Dermis microvascular lymphatic vessel endothelial cell (primary cell): ENCODE results near the gene CNN3. TPM values are rescaled to one million over a fixed set of nuclear protein-coding genes. Genes with fewer than 3 reads are reported as not detected.

Source experiments
- DNase-seq, 2 donors: peaks; one replicate each; pipeline versions ENCODE4 v3.0.0 to v3.0.0-alpha.2; 2010; ENCODE audit warnings: low read depth in 2 of 2
- total RNA-seq: library from RNA; depleted of rRNA; stranded (reverse); fragments of >200 nt; gene quantifications from 2 replicates; pipeline ENCODE4 v1.2.1, GENCODE V29; 2014

Gene CNN3
- total RNA-seq = 498 and 570 TPM in 2 replicates

- DNase-seq = peak; percentile 74 to 96
Observed at GRCh38 chr1:94926915-94927404, at the start of gene CNN3. Gene CNN3 (minus strand): TSS chr1:94927110. CDS start chr1:94926894, 216 bp downstream.

GRCh38 chr1:94974824-94975223, 47.9 kb upstream of the CNN3 start:
- DNase-seq = no peak

GRCh38 chr1:94974241-94974640, 47.3 kb upstream of the CNN3 start:
- DNase-seq = no peak

GRCh38 chr1:94973309-94973922, 46.5 kb upstream of the CNN3 start:
- DNase-seq = no peak

- DNase-seq = peak in 1 of 2 donors; percentile 51
Observed at GRCh38 chr1:94971491-94971924, 44.6 kb upstream of the CNN3 start.

DNA sequence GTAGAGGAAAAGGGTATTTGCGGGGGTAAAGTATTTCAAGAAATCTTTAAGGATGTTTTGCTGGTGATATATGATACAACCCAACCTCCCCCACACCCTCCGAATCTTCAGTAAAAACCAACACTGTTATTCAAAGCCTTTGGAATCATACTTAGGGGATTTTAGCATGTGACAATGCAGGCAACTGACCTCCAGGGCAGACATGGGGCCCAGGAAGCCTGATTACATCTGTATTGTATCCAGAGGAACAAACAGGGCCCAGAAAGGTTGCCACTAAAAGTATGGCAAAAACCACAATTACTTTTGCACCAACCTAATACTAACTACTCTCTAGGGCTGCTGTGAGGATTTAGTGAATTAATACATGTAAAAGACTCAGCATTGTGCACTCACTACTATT, 43.9 kb upstream of the CNN3 start:
- DNase-seq = no peak

GRCh38 chr1:94969137-94969536, 42.2 kb upstream of the CNN3 start:
- DNase-seq = no peak

DNA sequence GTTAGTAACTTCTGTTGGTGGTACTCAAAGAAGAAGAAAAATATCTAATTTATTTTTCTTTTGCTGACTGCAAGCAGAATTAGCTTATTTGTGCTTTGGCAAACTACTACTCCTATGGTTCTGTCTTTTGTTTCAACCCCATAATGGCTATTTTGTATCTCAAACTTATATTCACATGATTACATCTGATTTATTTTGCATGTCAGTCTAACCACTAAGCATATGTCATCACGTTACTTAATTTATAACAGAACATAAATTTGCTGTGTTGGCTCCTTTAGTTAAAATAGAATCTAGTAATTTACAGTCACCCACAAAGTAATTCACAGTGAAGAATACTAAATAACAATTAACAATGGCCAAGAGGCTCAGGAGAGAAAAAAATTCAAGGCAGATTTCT, 39.1 kb upstream of the CNN3 start:
- no peak for DNase-seq

GRCh38 chr1:94963864-94964263, 37.0 kb upstream of the CNN3 start:
- no peak for DNase-seq

- peak; percentile 65 to 85 for DNase-seq
Observed at GRCh38 chr1:94962409-94963265, 35.7 kb upstream of the CNN3 start.

- DNase-seq = no peak
Observed at GRCh38 chr1:94961988-94962387, 35.1 kb upstream of the CNN3 start.

DNA sequence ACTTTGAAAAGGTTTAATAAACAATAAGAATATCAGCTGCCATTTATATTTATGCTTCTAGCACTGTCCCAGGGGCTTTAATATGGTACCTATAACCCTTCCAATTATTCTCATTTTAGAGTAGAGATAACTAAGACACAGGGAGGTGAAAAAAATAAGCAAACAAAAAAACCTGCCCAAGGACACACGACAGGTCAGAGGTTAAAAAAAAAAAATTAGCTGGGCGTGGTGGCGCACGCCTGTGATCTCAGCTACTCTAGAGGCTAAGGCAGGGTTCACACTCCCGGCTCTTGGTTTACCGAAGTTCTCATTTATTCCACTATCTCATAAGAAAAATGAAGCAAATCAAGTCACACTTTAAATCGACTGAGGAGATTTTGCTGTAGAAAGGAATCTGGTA, 34.7 kb upstream of the CNN3 start:
- no peak for DNase-seq

- no peak for DNase-seq
Observed at GRCh38 chr1:94958081-94958480, 31.2 kb upstream of the CNN3 start.

DNA sequence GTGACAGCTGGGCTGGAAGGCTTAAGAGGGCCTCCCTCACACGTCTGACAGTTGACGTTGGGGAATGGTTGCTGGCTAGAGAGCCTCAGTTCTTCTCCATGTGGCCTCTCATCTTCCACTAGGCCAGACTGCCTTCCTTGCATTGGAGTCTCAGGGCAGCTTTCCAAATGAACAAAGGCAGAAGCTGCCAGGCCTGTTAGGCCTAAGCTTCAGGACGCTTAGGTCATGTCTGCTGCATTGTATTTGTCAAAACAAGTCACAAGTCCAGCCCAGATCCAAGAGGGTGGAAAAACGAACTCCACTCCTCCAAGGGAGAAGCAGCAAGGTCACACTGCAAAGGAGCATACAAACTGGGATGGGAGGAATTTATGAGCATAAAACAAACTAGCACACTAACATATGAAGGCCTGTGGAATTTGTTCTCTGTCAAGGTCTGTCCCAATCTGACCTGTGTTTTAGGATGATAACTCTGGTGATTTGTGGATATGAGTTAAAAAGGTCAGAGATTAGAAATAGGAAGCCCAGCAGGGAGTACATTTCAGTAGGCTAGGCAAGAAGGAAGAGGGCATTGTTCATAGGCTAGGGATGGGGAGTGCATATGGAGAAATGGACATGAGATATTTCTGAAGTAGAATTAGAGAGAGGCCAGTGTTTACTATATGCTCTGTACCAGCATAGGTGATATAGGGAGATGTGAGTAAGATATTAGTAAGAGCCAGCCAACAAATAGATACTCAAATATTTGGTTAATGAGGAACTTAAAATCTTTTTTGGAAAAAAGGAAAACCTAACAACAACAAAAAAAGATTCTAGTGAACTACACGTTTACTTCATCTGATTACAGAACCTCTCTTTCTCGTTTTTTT, 29.1 kb upstream of the CNN3 start:
- DNase-seq = peak in 1 of 2 donors; percentile 29

DNA sequence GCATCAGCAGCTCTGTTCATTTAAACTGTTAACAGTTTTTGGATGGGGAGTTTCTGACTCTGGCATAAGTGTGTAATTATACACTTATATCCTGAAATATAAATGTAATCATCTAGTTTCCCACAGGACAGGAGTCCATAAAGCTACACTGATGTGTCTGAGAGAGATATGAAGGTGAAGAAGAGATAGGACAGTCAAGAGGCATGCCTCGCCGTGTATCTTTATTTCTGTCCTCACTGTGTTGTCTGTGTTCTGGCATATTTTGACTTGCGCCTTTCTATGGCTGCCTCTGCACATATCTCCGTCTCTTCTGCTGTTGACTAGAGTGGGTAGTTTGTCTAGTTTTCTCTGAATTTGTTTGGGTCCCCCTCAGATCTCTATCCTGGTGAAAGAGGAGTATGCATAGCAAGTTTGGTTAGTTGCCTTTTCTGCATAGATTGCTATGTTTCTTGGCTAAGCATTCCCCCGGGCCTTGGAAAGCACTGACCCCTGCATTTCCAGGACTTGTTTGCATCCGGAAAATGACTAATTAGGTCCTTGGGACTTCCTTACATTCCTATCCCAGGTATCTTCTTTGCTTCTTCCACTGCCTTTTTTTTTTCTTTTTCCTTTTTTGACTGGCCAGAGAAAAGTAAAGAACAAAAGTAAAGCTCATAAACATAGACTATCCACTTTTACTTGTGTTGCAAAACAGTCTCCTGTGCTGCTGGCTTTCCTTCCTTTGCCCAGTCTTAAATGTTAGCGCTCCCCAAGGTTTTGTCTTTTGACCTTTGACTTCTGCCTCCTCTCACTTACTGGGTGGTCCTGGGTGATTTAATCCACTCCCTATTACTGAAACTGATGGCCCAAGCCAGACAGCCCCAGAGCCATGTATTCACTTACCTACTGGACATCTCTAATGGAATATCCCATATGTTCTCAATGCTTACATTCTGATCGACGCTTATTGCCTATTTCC, 27.6 kb upstream of the CNN3 start:
- DNase-seq = peak in 1 of 2 donors; percentile 57

GRCh38 chr1:94953746-94954145, 26.8 kb upstream of the CNN3 start:
- DNase-seq = no peak

GRCh38 chr1:94953107-94953506, 26.2 kb upstream of the CNN3 start:
- no peak for DNase-seq

DNA sequence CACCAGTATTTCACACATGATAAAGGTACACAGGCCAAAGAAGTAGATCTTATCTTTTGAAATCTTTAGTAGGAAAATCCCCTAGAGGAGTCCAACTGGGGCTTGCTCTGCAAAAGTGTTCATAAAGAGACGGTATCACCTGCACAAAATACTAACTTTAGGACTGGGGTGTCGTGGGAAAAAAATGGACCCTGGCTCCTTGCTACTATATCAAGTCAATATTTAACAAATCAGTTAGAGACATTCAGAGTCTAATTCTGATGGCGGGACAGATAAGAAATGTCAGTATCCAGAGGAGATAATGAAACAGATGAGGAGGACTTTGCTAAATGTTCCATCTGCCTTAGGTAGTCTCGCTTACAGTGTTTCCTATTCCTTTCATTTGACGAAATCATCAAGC, 25.6 kb upstream of the CNN3 start:
- no peak for DNase-seq

- no peak for DNase-seq
Observed at GRCh38 chr1:94951509-94952208, 24.7 kb upstream of the CNN3 start.

DNA sequence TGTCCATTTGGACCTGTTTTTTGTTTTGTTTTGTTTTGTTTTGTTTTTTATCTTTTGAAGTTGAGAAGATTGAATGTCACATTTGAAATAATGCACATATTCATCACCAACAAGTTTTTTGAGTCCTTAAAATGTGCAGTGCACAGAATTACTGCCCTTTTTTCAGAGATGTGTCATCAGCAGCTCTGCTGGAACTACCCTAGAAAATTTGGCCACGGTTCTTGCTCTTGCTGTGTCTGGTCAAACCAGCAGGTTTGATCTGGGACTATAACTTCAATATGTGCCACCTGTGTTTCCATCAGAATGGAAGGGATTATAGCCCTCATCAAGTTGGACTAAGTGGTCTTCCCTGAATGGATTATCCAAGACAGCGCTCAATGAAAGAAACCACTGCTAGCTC, 24.1 kb upstream of the CNN3 start:
- no peak for DNase-seq
